Activated T-cell treated with anti-CD3 and anti-CD28 coated beads, Interleukin-2, amount 50 U/mL, for 4 hours (primary cell): ENCODE data around the gene APBA1. TPM values are rescaled to one million over a fixed set of nuclear protein-coding genes. Genes with fewer than 3 reads are reported as not detected.
"Not testable (repeated sequence)": the region's sequence is repeated elsewhere in the genome, so short reads cannot be mapped to it uniquely, and the experiment has no call there.

ENCODE experiments used
- ATAC-seq, 2 donors: fragments of 200-7000 bp; cut with Tn5 transposase; one replicate each; pipeline ENCODE4 v1.10.0; 2021
- DNase-seq: peaks from one replicate; pipeline ENCODE4 v3.0.0-alpha.2; 2020
- H3K27me3 Mint-ChIP-seq: one replicate; pipeline ENCODE4 v1.8.0; 2021; ENCODE audit warnings: low read depth, mixed read lengths
- H3K36me3 Mint-ChIP-seq: one replicate; pipeline ENCODE4 v1.8.0; 2022; ENCODE audit warnings: mixed read lengths; ENCODE audit not compliant: insufficient read depth
- H3K4me1 Mint-ChIP-seq: one replicate; pipeline ENCODE4 v1.8.0; 2021; ENCODE audit warnings: low read depth, mixed read lengths
- H3K4me3 Mint-ChIP-seq: one replicate; pipeline ENCODE4 v1.8.0; 2021; ENCODE audit warnings: mild to moderate bottlenecking, moderate library complexity, mixed read lengths
- H3K9me3 Mint-ChIP-seq: one replicate; pipeline ENCODE4 v1.8.0; 2021; ENCODE audit warnings: mixed read lengths
- total RNA-seq, 3 donors: library from RNA; stranded (reverse); gene quantifications; one replicate each; pipeline ENCODE4 v1.2.1, GENCODE V29; 2021

The APBA1 gene
- total RNA-seq, 3 donors from 2014 or later, result 0.05 to 0.11 (median 0.05) TPM

DNA sequence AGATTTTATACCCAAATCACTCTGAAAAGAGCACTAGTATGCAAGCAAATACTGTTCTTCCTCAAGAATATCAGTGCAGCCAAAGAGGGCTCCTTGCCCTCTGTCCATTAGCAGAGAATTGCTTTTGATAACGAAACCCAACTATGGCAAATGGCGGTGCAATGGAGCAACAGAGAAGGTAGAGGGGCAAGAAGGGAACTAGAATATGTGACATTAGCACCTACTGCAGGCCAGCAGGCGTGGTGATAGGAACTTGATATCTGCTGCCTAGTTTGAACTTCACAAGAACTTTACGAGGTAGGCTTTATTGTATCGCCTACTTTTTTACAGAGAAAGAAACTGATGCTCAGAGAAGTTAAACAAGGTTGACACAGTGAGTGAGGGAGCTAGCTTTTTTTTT is 66.1 kb downstream of the APBA1 start:
- H3K4me3 Mint-ChIP-seq, result no peak overlapping the region
- peaks cover 6% of the 10 kb centered on the region for H3K27me3 Mint-ChIP-seq
- H3K36me3 Mint-ChIP-seq, result no peaks in the 10 kb centered on the region
- ATAC-seq, result no peak
- H3K9me3 Mint-ChIP-seq, result peaks cover 3% of the 10 kb centered on the region
- no peak for DNase-seq
- no peaks in the 10 kb centered on the region for H3K4me1 Mint-ChIP-seq

DNA sequence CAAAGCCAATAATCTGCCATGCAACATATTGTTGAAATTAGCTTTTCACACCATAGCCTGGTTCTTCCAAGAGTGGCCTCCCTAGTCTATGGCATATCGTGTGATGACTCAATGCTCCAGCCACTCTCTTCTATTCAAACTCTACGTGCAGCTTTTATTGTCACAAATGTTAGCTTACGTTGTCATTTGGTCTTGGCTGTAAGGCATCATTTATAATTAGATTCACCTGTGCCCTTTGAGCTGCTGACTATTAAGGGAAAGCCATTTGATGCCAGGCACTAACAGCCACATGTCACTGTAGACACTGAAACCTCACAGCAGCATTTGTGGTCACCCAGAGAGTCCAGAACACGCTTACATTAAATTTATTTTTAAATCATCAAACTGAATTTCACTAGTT is 66.8 kb downstream of the APBA1 start:
- ATAC-seq (no peak), DNase-seq (no peak)
- H3K4me3 Mint-ChIP-seq, result no peak overlapping the region
- no peaks in the 10 kb centered on the region for H3K4me1 Mint-ChIP-seq
- peaks cover 3% of the 10 kb centered on the region for H3K9me3 Mint-ChIP-seq
- no peaks in the 10 kb centered on the region for H3K36me3 Mint-ChIP-seq
- H3K27me3 Mint-ChIP-seq, result peaks cover 5% of the 10 kb centered on the region

DNA sequence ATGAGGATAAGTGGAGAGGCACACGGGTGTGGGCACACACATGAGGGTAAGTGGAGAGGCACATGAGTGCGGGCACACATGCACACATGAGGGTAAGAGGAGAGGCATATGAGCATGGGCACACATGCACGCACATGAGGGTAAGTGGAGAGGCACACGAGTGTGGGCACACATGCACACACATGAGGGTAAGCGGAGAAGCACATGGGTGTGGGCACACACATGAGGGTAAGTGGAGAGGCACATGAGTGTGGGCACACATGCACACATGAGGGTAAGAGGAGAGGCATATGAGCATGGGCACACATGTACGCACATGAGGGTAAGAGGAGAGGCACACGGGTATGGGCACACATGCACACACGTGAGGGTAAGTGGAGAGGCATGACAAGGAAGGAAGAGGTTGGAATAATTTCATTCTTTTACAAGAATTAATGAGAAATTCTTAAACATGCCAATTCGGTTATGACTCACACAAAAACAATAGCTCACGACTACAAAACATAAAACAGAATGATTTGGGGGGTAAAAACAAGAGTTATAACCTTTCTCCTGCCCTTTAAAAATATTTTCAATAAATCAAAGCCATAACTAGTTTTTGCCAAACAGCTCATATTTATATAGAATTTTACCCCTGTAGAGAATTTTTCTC is 67.5 kb downstream of the APBA1 start:
- H3K27me3 Mint-ChIP-seq, result peaks cover 6% of the 10 kb centered on the region
- DNase-seq (no peak), ATAC-seq (no peak)
- no peaks in the 10 kb centered on the region for H3K4me1 Mint-ChIP-seq
- no peaks in the 10 kb centered on the region for H3K36me3 Mint-ChIP-seq
- H3K9me3 Mint-ChIP-seq, result peaks cover 3% of the 10 kb centered on the region
- H3K4me3 Mint-ChIP-seq, result no peak overlapping the region

DNA sequence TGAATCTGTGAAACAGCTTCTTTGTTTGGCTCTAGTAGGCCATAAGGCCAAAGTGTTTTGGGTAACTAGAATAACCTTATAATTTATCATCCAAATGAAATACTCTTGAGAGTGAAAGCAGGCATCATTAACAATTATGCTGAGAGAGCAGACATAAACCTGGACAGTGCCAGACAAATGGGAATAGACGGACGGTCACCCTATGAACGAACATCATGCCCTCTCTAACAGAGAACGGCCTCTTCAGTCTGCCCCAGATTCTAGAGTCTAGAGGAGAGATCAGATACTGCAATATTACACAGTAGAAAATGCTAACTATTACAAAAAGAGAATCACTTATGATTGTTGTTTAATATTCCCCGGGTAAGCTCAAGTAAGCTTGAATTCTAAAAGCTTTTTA is 68.5 kb downstream of the APBA1 start:
- no peaks in the 10 kb centered on the region for H3K36me3 Mint-ChIP-seq
- ATAC-seq, result no peak
- peaks cover 3% of the 10 kb centered on the region for H3K9me3 Mint-ChIP-seq
- H3K4me3 Mint-ChIP-seq, result no peak overlapping the region
- H3K4me1 Mint-ChIP-seq, result no peaks in the 10 kb centered on the region
- no peak for DNase-seq
- peaks cover 4% of the 10 kb centered on the region for H3K27me3 Mint-ChIP-seq

DNA sequence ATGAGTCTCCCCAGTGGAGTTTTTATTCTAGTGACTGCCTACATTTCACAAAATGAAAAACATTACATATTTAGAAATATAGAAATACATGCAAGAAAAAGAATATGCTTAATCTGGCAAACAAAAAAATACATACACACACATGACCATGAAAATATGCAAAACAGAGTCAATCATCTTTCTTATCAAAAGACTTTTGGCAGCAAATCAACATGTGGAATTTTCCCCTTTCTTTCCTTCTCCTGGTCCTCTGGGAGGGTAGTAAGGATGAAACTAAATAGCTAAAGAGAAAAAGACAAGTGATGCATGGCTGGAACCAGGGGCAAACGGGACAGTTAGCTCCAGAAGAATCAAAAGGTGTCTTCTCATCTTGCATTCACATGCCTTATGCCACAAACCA is 69.4 kb downstream of the APBA1 start:
- Mint-ChIP-seq H3K36me3 (no peaks in the 10 kb centered on the region), H3K4me3 (no peak overlapping the region), H3K4me1 (no peaks in the 10 kb centered on the region), H3K27me3 (peaks cover 4% of the 10 kb centered on the region), H3K9me3 (peaks cover 3% of the 10 kb centered on the region)
- ATAC-seq, result no peak
- DNase-seq, result no peak

DNA sequence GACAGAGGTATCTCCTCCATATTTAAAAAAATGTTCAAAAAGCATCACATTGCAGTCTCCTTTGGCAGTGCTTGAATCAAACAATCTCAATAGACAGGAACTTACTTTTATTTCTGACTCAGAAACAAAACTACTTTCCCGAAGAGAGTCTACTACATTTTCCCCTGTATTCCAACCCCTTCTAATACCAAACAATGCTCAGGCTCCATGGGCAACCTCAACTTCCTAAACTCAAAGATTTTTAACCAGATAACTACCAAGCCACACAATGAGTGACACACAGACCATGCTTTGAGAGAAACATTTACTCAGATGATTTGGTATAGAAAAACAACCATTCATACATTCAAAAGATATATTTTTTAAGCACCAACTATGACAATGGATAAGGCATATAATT is 70.5 kb downstream of the APBA1 start:
- DNase-seq (no peak), ATAC-seq (no peak)
- peaks cover 4% of the 10 kb centered on the region for H3K27me3 Mint-ChIP-seq
- no peaks in the 10 kb centered on the region for H3K4me1 Mint-ChIP-seq
- no peaks in the 10 kb centered on the region for H3K36me3 Mint-ChIP-seq
- peaks cover 3% of the 10 kb centered on the region for H3K9me3 Mint-ChIP-seq
- H3K4me3 Mint-ChIP-seq, result no peak overlapping the region

DNA sequence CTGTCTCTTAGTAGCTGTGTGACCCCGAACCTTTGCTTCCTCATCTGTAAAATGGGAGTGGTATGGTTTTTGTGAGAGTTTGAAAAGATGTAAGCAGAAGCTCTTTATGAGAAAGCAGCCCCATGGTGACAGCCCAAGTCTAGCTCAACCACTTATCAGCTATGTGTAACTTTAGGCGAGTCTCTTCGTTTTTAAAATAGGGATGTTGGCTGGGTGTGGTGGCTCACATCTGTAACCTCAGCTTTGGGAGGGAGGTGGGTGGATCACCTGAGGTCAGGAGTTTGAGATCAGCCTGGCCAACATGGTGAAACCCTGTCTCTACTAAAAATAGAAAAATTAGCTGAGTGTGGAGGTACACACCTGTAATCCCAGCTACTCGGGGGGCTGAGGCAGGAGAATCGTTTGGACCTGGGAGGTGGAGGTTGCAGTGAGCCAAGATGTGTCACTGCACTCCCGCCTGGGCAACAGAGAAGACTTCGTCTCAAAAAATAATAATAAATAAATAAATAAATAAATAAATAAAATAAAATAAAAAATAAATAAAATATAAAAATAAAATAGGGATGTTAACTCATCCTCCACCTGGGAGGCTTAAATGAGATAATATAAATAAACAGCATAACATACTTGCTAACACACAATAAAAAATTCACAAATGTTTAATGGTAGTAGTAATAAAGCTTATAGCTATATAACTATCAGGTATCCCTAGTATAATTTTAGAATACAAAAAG is 71.7 kb downstream of the APBA1 start:
- no peak overlapping the region for H3K4me3 Mint-ChIP-seq
- peaks cover 4% of the 10 kb centered on the region for H3K27me3 Mint-ChIP-seq
- ATAC-seq (no peak), DNase-seq (no peak)
- no peaks in the 10 kb centered on the region for H3K9me3 Mint-ChIP-seq
- no peaks in the 10 kb centered on the region for H3K4me1 Mint-ChIP-seq
- H3K36me3 Mint-ChIP-seq, result no peaks in the 10 kb centered on the region

DNA sequence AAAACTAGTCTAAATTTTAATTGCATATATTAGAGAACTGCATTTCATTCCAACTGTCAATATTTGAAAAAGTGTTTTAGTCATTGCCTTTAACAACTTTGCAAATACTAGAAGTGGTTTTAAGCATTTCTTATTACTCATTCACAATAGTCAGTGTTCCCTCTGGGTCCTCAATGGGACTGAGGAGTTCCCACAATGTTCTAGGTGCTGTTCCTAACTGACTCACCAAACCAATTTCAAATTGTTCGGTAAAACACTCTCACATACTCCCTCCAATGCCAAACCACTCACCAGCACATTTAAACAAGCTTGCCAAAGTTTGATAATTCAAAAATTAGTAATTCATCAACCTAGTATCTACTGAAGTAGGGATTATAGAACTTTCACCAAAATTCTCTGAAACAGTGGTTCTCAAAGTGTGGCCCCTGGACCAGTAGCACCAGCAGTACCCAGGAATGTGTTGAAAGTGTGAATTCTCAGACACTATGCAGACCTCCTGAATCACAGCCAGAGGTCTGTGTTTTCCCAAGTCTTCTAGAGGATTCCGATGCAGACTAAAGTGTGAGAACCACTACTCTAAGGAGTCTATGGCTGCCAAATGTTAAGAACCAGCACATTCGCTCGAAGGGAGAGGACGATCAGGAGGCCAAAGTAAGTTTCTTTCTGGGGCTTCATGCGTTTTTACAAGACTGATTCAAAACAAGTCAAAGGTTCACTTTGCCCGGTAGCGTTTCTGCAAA is 72.8 kb downstream of the APBA1 start:
- H3K4me3 Mint-ChIP-seq, result no peak overlapping the region
- H3K27me3 Mint-ChIP-seq, result peaks cover 4% of the 10 kb centered on the region
- H3K4me1 Mint-ChIP-seq, result no peaks in the 10 kb centered on the region
- no peak for ATAC-seq
- DNase-seq, result no peak
- H3K9me3 Mint-ChIP-seq, result no peaks in the 10 kb centered on the region
- no peaks in the 10 kb centered on the region for H3K36me3 Mint-ChIP-seq

DNA sequence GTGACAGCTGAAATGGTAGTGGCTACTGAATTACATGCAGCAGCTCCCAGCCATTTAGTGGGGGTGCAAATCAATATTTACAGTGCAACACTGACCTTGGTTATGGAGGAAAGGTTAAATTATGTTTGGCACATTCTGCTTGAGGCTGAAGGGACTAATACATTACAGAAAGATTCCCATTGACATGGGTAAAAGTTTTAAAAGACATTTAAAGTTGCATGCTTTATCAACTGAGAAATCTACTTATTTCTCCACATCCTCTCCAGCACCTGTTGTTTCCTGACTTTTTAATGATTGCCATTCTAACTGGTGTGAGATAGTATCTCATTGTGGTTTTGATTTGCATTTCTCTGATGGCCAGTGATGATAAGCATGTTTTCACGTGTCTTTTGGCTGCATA is 75.3 kb downstream of the APBA1 start:
- not testable (repeated sequence) for H3K27me3 Mint-ChIP-seq, H3K9me3 Mint-ChIP-seq, ATAC-seq, H3K4me3 Mint-ChIP-seq, H3K36me3 Mint-ChIP-seq, H3K4me1 Mint-ChIP-seq, DNase-seq

DNA sequence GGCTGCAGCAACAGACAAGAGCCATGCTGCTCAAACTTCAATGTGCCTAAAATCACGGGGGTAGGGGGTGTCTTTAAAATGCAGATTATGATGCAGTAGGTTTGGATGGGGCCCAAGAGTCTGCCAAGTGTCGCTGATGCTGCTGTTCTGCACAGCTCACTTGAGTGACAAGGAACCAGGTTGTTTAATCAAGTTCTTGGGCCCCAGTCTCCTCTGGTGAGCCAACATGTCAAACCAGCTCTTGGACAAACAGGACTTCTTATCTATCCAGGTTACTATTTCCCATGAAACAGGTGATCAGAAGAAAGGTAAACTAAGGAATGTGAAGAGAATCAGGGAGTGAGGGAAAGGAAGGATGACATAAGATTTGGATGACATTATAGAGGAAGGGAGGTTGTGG is 78.0 kb downstream of the APBA1 start:
- H3K27me3 Mint-ChIP-seq, result peaks cover 4% of the 10 kb centered on the region
- H3K9me3 Mint-ChIP-seq, result no peaks in the 10 kb centered on the region
- ATAC-seq, result no peak
- H3K4me1 Mint-ChIP-seq, result no peaks in the 10 kb centered on the region
- no peak for DNase-seq
- no peak overlapping the region for H3K4me3 Mint-ChIP-seq
- no peaks in the 10 kb centered on the region for H3K36me3 Mint-ChIP-seq

DNA sequence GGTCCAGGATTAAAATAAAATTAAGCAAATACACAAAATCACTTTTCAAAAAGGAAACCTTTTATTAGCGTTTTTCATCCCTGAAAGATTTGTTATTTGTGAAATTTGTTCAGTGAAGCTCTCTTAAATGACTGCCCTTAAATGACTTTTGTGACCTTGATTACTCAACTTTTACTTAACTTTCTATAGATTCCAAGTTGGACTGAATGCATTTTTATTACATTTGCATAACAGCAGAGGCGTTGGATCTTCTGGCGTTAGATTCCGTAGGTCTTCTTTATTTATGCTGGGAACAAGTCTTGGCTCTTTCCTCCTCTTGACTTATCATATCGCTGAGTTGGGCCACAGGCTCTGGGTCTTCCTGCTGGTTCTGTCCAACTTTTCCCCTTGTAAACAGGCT is 78.4 kb downstream of the APBA1 start:
- Mint-ChIP-seq H3K4me1 (no peaks in the 10 kb centered on the region), H3K36me3 (no peaks in the 10 kb centered on the region), H3K4me3 (no peak overlapping the region), H3K9me3 (no peaks in the 10 kb centered on the region), H3K27me3 (peaks cover 4% of the 10 kb centered on the region)
- no peak for ATAC-seq
- no peak for DNase-seq

DNA sequence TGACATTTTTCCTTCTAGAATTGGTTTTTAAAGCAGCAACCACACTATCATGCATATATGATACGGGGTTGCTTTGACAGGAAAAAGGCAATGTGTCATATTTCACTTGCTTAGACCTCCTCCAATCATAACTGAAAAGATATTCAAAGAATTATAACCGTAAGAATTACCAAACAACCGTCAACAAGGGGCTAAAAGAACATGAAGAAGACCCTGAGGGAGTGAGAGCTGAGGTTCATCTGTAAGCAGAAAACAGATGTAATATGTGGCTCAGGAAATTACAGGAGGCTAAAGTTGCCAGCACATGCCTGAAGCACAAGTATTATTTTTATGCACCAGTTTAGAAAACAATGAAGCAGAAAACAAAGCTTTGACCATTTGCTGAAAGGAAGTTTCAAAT is 78.9 kb downstream of the APBA1 start:
- H3K9me3 Mint-ChIP-seq, result no peaks in the 10 kb centered on the region
- DNase-seq (no peak), ATAC-seq (no peak)
- H3K4me3 Mint-ChIP-seq, result no peak overlapping the region
- no peaks in the 10 kb centered on the region for H3K36me3 Mint-ChIP-seq
- H3K4me1 Mint-ChIP-seq, result no peaks in the 10 kb centered on the region
- peaks cover 4% of the 10 kb centered on the region for H3K27me3 Mint-ChIP-seq

DNA sequence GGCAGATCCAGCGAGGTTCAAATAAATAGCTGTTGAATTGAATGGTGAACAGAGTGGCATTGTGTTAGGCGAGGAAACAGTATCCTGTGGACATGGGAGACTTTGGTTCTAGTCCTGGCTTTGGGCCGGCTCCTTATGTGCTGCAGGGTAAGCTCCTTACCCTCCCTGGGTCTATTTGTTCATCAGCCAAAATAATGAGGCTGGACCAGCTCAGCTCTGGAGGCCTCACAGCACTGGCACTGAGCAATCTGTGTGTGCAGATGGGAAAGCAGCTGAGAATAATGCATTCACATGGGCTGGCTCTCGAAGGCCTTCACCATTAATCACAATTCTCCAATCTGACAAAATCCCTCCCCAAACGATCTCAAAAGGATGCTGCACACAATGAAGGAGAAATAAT is 81.9 kb downstream of the APBA1 start:
- Mint-ChIP-seq H3K4me3 (no peak overlapping the region), H3K4me1 (no peaks in the 10 kb centered on the region), H3K9me3 (no peaks in the 10 kb centered on the region), H3K27me3 (peaks cover 7% of the 10 kb centered on the region), H3K36me3 (no peaks in the 10 kb centered on the region)
- no peak for DNase-seq
- no peak for ATAC-seq

DNA sequence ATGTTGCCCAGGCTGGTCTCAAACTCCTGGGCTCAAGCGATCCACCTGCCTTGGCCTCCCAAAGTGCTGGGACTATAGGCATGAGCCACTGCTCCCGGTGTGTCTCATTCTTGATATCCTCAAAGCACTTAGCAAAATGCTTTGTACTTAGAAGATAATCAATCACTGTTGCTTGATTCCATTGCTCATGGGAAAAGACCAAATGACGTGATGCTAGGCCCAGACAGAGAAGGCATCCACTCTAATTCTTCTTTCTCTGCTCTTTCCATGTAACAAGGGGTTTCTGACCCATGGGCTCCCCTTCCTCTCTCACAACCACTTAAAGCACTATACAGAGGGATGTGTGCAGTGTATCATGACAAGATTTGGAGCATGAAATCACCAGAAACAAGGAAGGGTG is 83.0 kb downstream of the APBA1 start:
- Mint-ChIP-seq H3K4me1 (no peaks in the 10 kb centered on the region), H3K36me3 (no peaks in the 10 kb centered on the region), H3K27me3 (peaks cover 7% of the 10 kb centered on the region), H3K9me3 (no peaks in the 10 kb centered on the region), H3K4me3 (no peak overlapping the region)
- ATAC-seq, result no peak
- DNase-seq, result no peak

DNA sequence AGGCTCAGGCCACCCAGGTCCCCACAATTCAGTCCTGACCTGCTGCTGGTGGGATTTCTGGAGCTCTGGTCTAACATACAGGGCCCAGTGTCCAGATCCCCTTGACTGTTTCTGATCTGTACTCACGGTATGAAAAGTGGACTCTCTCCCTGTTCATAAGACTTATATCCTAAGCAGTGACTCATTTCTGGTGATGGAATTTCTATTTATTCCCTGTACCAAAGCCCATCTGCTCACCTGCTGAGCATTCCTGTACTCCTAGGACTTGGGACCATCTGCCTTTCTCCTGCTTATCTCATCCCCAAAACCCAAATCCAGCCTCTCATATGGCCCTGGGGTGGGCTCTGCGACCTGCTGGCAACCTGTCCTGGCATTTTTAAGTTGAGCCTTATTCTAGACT is 86.6 kb downstream of the APBA1 start:
- no peak for DNase-seq
- peaks cover 7% of the 10 kb centered on the region for H3K27me3 Mint-ChIP-seq
- H3K9me3 Mint-ChIP-seq, result no peaks in the 10 kb centered on the region
- H3K4me3 Mint-ChIP-seq, result no peak overlapping the region
- no peaks in the 10 kb centered on the region for H3K4me1 Mint-ChIP-seq
- no peak for ATAC-seq
- H3K36me3 Mint-ChIP-seq, result no peaks in the 10 kb centered on the region
